ENCODE data around the gene PPP1CB. TPM values are rescaled to one million over a fixed set of nuclear protein-coding genes. Genes with fewer than 3 reads are reported as not detected.

Gene PPP1CB
- total and polyA plus RNA-seq, 10 of the 15 experiments (the other 5 are each of a cell fraction or from before 2014, with no cell fraction given) = 37.5 to 176 (median 84.9) TPM

DNA sequence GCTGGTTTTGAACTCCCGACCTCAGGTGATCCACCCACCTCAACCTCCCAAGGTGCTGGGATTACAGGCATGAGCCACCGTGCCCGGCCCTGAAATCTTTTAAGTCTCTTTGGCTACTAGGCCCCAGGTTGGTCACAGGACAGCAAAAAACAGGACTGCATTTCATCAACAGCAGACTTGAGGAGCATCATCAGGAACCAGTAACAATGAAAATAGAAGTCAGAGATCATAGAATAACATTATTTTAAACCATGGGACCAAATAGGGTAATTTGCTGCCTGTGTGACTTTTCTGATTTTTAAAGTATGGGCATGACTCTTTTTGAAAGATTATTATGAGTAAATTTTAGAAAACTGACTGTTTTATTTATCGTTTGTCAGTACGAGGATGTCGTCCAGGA, 24.8 kb downstream of the PPP1CB start (continued):
- TF ChIP-seq, protein P1, sequence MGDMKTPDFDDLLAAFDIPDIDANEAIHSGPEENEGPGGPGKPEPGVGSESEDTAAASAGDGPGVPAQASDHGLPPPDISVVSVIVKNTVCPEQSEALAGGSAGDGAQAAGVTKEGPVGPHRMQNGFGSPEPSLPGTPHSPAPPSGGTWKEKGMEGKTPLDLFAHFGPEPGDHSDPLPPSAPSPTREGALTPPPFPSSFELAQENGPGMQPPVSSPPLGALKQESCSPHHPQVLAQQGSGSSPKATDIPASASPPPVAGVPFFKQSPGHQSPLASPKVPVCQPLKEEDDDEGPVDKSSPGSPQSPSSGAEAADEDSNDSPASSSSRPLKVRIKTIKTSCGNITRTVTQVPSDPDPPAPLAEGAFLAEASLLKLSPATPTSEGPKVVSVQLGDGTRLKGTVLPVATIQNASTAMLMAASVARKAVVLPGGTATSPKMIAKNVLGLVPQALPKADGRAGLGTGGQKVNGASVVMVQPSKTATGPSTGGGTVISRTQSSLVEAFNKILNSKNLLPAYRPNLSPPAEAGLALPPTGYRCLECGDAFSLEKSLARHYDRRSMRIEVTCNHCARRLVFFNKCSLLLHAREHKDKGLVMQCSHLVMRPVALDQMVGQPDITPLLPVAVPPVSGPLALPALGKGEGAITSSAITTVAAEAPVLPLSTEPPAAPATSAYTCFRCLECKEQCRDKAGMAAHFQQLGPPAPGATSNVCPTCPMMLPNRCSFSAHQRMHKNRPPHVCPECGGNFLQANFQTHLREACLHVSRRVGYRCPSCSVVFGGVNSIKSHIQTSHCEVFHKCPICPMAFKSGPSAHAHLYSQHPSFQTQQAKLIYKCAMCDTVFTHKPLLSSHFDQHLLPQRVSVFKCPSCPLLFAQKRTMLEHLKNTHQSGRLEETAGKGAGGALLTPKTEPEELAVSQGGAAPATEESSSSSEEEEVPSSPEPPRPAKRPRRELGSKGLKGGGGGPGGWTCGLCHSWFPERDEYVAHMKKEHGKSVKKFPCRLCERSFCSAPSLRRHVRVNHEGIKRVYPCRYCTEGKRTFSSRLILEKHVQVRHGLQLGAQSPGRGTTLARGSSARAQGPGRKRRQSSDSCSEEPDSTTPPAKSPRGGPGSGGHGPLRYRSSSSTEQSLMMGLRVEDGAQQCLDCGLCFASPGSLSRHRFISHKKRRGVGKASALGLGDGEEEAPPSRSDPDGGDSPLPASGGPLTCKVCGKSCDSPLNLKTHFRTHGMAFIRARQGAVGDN (IDR thresholded peaks at IDR 0.05) = no peak

DNA sequence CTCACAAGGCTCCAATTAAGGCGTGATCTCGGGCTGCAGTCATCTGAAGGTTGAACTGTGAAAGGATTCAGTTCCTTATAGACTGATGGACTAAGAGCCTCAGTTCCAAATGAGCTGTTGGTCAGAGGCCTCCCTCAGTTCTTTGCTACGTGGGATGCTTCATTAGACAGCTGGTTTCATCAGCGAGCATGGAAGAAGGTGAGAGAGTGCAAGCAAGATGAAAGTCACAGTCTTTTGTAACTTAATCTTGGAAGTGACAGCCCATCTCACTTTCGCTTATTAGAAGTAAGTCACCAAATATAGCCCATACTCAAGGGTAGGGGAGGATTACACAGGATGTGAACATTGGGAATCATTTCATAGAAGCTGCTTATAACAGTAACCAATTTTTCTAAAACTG, 26.8 kb downstream of the PPP1CB start:
- Histone ChIP-seq H3K9me3 (replicated peaks; ENCODE audit: control insufficient read depth, insufficient read depth, low read length) (no peaks in the 10 kb centered on the region), H2AFZ (ENCODE audit: control insufficient read depth, low read depth, low read length) (no peak overlapping the region), H3K4me1 (ENCODE audit: control insufficient read depth, insufficient read depth, low read length) (no peaks in the 10 kb centered on the region), H4K20me1 (ENCODE audit: control insufficient read depth, insufficient read depth) (0 out of 2 replicates have a peak, but pooled peaks cover 5% of the 10 kb centered on the region), H3K79me2 (ENCODE audit: control insufficient read depth, insufficient read depth, low read length) (peaks cover 18% of the 10 kb centered on the region), H3K4me3 (no peak overlapping the region), H3K27me3 (replicated peaks in 1 of 2; ENCODE audit: control insufficient read depth in 2 of 2, insufficient read depth in 2 of 2, low read length in 1 of 2) (no peaks in the 10 kb centered on the region), H3K36me3 (ENCODE audit: control insufficient read depth in 2 of 2, insufficient read depth in 2 of 2, low read length in 1 of 2) (peaks cover 4 to 27% of the 10 kb centered on the region in 2 experiments), H3K27ac (ENCODE audit: control insufficient read depth, insufficient read depth) (no peak overlapping the region), H3K9ac (ENCODE audit: control insufficient read depth, insufficient read depth, low read length) (no peak overlapping the region), H3K4me2 (ENCODE audit: control insufficient read depth, insufficient read depth) (no peak overlapping the region)
- in situ Hi-C loops (cut with MboI) = no loop called here
- FAIRE-seq (no peak), ATAC-seq (no peak), DNase-seq (ENCODE audit: low read depth, low spot score) (no peak)
- WGBS (ENCODE audit: insufficient coverage, insufficient replicate concordance, low lambda C conversion rate, missing lambda C conversion rate) = 95% methylated on average over 5 of the region's 5 CpGs
- intact Hi-C loops (cut with micrococcal nuclease; ENCODE audit: unreplicated experiment) = no loop called here
- ChIA-PET POLR2A (no interaction called here), CTCF (interaction anchor here (0.9 kb wide), 1 partner anchor 9 kb away, joined by 3 read pairs; no protein-coding TSS in a partner anchor), SMC1A (ENCODE audit: uncharacterized antibody, unreplicated experiment) (interaction anchor here (1.6 kb wide), 1 partner anchor 23 kb away, joined by 4 read pairs; no protein-coding TSS in a partner anchor), RAD21 (ENCODE audit: unreplicated experiment) (no interaction called here)
- no peak for TF ChIP-seq SMC3 (IDR thresholded peaks at IDR 0.05; ENCODE audit: borderline replicate concordance, low read length)
- no peak for TF ChIP-seq PML (IDR thresholded peaks at IDR 0.05; ENCODE audit: low read length)
- TF ChIP-seq, protein P2, sequence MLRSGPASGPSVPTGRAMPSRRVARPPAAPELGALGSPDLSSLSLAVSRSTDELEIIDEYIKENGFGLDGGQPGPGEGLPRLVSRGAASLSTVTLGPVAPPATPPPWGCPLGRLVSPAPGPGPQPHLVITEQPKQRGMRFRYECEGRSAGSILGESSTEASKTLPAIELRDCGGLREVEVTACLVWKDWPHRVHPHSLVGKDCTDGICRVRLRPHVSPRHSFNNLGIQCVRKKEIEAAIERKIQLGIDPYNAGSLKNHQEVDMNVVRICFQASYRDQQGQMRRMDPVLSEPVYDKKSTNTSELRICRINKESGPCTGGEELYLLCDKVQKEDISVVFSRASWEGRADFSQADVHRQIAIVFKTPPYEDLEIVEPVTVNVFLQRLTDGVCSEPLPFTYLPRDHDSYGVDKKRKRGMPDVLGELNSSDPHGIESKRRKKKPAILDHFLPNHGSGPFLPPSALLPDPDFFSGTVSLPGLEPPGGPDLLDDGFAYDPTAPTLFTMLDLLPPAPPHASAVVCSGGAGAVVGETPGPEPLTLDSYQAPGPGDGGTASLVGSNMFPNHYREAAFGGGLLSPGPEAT (IDR thresholded peaks at IDR 0.05; ENCODE audit: low read depth) = no peak
- TF ChIP-seq BRCA1 (IDR thresholded peaks at IDR 0.05; ENCODE audit: low read depth, low read length) = no peak
- TF ChIP-seq RUNX3 (IDR thresholded peaks at IDR 0.05; ENCODE audit: low read length) = no peak
- no TSS peak for BruUV-seq (replicated peaks)

All from GM12878 (cell line).